Measurements from ENCODE around the gene PI3.

Gene PI3

GRCh38 chr20:45154183-45154582, 20.5 kb upstream of the PI3 start:
- no peak for TF ChIP-seq EP300 (IDR thresholded peaks at IDR 0.05; ENCODE audit: borderline replicate concordance)
- no peak for TF ChIP-seq MAX (IDR thresholded peaks at IDR 0.05)
- no peak for TF ChIP-seq ZBTB7A (IDR thresholded peaks at IDR 0.05; ENCODE audit: low read depth)
- no peak for TF ChIP-seq TCF12 (IDR thresholded peaks at IDR 0.05; ENCODE audit: low read depth)
- TF ChIP-seq REST (IDR thresholded peaks at IDR 0.05; ENCODE audit: low read depth): no peak
- no peak for TF ChIP-seq EGR1 (IDR thresholded peaks at IDR 0.05)
- TF ChIP-seq TAF1 (IDR thresholded peaks at IDR 0.05; ENCODE audit: low read depth): no peak
- no peak for TF ChIP-seq CREB1 (IDR thresholded peaks at IDR 0.05; ENCODE audit: low read depth)
- no peak for TF ChIP-seq FOXM1 (IDR thresholded peaks at IDR 0.05; ENCODE audit: borderline replicate concordance, low read depth)
- TF ChIP-seq TEAD4 (IDR thresholded peaks at IDR 0.05): no peak
- no peak for TF ChIP-seq NFIC (IDR thresholded peaks at IDR 0.05)
- no peak for TF ChIP-seq RAD21 (IDR thresholded peaks at IDR 0.05; ENCODE audit: low read depth)
- no peak for TF ChIP-seq CEBPB (IDR thresholded peaks at IDR 0.05)
- TF ChIP-seq USF1 (IDR thresholded peaks at IDR 0.05): no peak
- no peak for TF ChIP-seq YY1 (IDR thresholded peaks at IDR 0.05; ENCODE audit: low read depth)

- TF ChIP-seq REST (IDR thresholded peaks at IDR 0.05; ENCODE audit: low read depth) (no peak), YY1 (IDR thresholded peaks at IDR 0.05; ENCODE audit: low read depth) (no peak), MAX (IDR thresholded peaks at IDR 0.05) (no peak), USF1 (IDR thresholded peaks at IDR 0.05) (no peak), ZBTB7A (IDR thresholded peaks at IDR 0.05; ENCODE audit: low read depth) (no peak), EP300 (IDR thresholded peaks at IDR 0.05; ENCODE audit: borderline replicate concordance) (no peak), FOXM1 (IDR thresholded peaks at IDR 0.05; ENCODE audit: borderline replicate concordance, low read depth) (no peak), CREB1 (IDR thresholded peaks at IDR 0.05; ENCODE audit: low read depth) (no peak), TEAD4 (IDR thresholded peaks at IDR 0.05) (no peak), NFIC (IDR thresholded peaks at IDR 0.05) (no peak), TAF1 (IDR thresholded peaks at IDR 0.05; ENCODE audit: low read depth) (no peak), EGR1 (IDR thresholded peaks at IDR 0.05) (no peak)
Observed at GRCh38 chr20:45156713-45157112, 18.0 kb upstream of the PI3 start.

GRCh38 chr20:45157962-45158361, 16.7 kb upstream of the PI3 start:
- TF ChIP-seq TAF1 (IDR thresholded peaks at IDR 0.05; ENCODE audit: low read depth) (no peak), TEAD4 (IDR thresholded peaks at IDR 0.05) (no peak), MAX (IDR thresholded peaks at IDR 0.05) (no peak), CREB1 (IDR thresholded peaks at IDR 0.05; ENCODE audit: low read depth) (no peak), RAD21 (IDR thresholded peaks at IDR 0.05; ENCODE audit: low read depth) (no peak)

- TF ChIP-seq YY1 (IDR thresholded peaks at IDR 0.05; ENCODE audit: low read depth): no peak
- no peak for TF ChIP-seq TEAD4 (IDR thresholded peaks at IDR 0.05)
- TF ChIP-seq NFIC (IDR thresholded peaks at IDR 0.05): no peak
- TF ChIP-seq EGR1 (IDR thresholded peaks at IDR 0.05): no peak
- no peak for TF ChIP-seq EP300 (IDR thresholded peaks at IDR 0.05; ENCODE audit: borderline replicate concordance)
- no peak for TF ChIP-seq TCF12 (IDR thresholded peaks at IDR 0.05; ENCODE audit: low read depth)
Observed at GRCh38 chr20:45163083-45163803, 11.5 kb upstream of the PI3 start.

GRCh38 chr20:45164906-45165305, 9.8 kb upstream of the PI3 start:
- TF ChIP-seq FOXM1 (IDR thresholded peaks at IDR 0.05; ENCODE audit: borderline replicate concordance, low read depth) (no peak), CEBPB (IDR thresholded peaks at IDR 0.05) (no peak), TCF12 (IDR thresholded peaks at IDR 0.05; ENCODE audit: low read depth) (no peak), YY1 (IDR thresholded peaks at IDR 0.05; ENCODE audit: low read depth) (no peak), NFIC (IDR thresholded peaks at IDR 0.05) (no peak), REST (IDR thresholded peaks at IDR 0.05; ENCODE audit: low read depth) (no peak), TEAD4 (IDR thresholded peaks at IDR 0.05) (no peak)
